ENCODE results near the gene APOL4.

DNA sequence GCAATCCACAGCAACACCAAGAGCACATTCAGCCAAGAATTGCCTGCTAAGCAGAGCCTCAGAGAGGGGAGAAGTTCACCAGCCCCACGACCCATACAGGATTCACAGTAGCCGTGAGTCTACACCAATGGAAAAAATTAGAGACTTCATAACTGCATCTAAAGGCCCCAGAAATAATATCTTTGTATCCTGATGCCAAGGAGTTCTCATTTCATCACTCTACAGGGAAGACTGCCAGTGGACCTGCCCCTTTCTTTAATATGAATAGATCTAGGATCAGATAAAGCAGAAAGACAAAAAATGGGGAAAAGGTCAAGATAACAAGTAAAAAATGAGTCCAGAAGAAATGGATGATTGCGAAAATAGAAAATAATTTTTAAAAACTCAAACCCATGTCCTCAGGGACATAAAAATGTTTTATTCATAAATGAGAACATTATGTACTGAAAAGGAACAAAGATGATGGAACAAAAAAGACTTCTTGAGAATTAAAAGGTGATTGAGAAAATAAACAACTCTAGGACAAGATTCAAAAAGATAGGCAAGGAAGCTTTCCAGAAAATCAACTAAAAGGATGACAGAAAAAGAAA lies 50.5 kb downstream of the APOL4 start:
- TF ChIP-seq, protein P1, sequence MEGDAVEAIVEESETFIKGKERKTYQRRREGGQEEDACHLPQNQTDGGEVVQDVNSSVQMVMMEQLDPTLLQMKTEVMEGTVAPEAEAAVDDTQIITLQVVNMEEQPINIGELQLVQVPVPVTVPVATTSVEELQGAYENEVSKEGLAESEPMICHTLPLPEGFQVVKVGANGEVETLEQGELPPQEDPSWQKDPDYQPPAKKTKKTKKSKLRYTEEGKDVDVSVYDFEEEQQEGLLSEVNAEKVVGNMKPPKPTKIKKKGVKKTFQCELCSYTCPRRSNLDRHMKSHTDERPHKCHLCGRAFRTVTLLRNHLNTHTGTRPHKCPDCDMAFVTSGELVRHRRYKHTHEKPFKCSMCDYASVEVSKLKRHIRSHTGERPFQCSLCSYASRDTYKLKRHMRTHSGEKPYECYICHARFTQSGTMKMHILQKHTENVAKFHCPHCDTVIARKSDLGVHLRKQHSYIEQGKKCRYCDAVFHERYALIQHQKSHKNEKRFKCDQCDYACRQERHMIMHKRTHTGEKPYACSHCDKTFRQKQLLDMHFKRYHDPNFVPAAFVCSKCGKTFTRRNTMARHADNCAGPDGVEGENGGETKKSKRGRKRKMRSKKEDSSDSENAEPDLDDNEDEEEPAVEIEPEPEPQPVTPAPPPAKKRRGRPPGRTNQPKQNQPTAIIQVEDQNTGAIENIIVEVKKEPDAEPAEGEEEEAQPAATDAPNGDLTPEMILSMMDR (IDR thresholded peaks at IDR 0.05): no peak
- TF ChIP-seq POLR2A (IDR thresholded peaks at IDR 0.05): no peak
